ENCODE data around the gene RETREG1.
"Not testable (repeated sequence)": the region's sequence is repeated elsewhere in the genome, so short reads cannot be mapped to it uniquely, and the experiment has no call there.

Gene RETREG1

DNA sequence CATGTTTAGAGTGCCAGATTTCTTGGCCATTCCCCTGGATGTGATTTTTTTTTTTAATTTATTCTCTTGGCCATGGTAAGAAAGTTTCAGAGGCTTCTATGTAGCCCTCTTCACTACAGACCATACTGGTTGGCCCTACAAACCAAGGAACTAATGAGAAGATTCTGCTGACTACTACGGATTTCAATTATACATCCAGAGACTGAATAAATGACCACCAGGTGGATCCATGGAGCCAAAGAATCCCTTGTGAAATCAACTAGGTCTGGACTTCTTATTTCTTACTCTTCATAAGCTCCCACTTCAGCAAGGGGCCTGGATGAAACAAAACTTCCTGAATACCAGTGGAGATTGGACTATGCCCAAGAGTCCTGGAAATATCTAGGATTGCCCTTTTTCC, 178.8 kb downstream of the RETREG1 start:
- no peak for DNase-seq

- DNase-seq = not testable (repeated sequence)
Measured at GRCh38 chr5:16436065-16436682, 180.6 kb downstream of the RETREG1 start.

- DNase-seq = no peak
Measured at GRCh38 chr5:16431490-16431889, 185.3 kb downstream of the RETREG1 start.

DNA sequence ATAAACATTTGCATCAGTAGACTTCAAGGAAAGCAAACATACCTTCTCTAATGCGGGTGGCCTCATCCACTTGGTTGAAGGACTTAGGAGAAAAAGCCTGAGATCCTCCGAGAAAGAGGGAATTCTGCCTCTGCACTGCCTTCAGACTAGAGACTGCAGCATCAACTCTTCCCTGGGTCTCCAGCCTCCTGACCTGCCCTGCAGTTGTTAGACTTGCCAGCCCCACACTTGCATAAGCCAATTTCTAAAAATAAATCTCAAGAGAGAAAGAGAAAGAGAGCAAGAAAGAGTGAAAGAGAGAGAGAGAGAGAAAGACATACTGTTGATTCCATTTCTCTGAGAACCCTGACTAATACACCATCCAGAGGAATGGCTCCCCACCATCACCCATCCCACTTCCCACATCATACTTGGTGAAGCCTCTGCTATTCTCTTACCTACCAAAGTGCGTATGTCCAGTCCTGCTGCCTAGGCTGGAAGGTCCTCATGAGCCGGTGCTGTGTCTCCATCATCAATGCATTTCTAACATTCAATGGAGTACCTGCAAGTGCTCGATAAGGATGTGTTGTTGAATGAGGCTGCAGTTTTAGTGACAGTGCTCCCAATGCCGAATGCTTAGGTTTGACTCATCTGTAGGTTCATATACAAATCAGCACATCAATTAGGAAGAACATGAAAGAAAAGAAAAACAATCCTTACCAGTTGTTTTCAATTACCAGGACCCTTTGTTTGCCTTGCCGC, 186.3 kb downstream of the RETREG1 start:
- no peak for DNase-seq

DNA sequence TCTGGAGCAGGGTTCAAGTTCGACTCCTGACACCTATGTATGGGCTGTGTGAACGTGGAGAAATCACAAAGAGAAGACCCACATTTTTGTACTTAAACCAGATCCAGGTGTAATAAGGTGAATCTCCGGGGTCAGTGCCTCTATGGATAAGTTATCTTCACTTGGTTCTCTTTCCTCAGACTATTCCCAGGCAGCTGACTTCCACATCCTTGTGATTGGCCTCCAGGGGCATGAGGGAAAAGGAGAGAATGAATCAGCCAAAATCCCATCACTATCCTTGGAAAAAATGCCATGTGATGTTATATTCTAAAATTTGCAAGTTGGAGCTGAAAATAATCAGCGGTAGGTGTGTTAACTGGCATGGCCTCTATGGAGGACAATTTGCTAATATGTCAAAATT, 188.4 kb downstream of the RETREG1 start:
- DNase-seq = no peak

DNA sequence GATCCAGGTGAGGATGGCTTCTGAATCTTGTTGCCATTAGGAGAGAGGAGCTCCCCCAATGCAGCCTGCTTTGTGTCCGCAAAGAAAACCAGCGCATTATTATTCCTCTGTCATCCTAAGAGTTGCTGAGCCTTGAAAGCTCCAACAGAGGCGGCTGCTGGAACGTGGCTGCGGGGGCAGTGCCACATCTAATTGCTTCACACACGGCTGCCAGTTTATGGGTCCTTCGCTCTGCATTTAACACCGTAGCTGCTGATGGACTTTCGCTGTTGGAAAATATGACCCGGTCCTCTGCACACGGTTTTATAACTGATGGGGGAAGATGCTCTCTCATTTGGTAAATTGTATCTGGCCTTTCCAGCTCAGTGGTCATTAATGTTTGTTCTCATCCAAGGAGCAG, 189.2 kb downstream of the RETREG1 start:
- no peak for DNase-seq
